A673 (cell line): ENCODE results near the gene TMEM129.

Experiments
- CTCF ChIP-seq: fragments of 300-800, 200-600 bp; sonication (generic); conservative IDR thresholded peaks from 2 replicates; pipeline ENCODE4 v1.5.1; 2017; ENCODE audit warnings: low read depth, mild to moderate bottlenecking, antibody characterized with exemption, low read length, moderate library complexity, mixed read lengths
- EZH2 ChIP-seq: fragments of 200-600 bp; sonication (generic); IDR thresholded peaks from 2 replicates; pipeline ENCODE4 v1.6.1; 2017; ENCODE audit warnings: borderline replicate concordance, low read depth, mild to moderate bottlenecking, mixed read lengths, antibody characterized with exemption, low read length; ENCODE audit not compliant: poor library complexity, severe bottlenecking

GRCh38 chr4:1713003-1713851 lies 7.9 kb downstream of the TMEM129 start:
- TF ChIP-seq CTCF (no peak), EZH2 (no peak)
